ENCODE data around the gene GTF2B.
"Not testable (repeated sequence)": the region's sequence is repeated elsewhere in the genome, so short reads cannot be mapped to it uniquely, and the experiment has no call there.

The GTF2B gene

GRCh38 chr1:88891318-88891950 is at the start of gene GTF2B:
GTF2B (minus strand) TSS chr1:88891567; CDS start chr1:88891499, 68 bp downstream.
- peak; percentile 93 for DNase-seq (ENCODE audit: low spot score)

- DNase-seq (ENCODE audit: low spot score) = not testable (repeated sequence)
Observed at GRCh38 chr1:88938528-88938927, 47.2 kb upstream of the GTF2B start.

DNA sequence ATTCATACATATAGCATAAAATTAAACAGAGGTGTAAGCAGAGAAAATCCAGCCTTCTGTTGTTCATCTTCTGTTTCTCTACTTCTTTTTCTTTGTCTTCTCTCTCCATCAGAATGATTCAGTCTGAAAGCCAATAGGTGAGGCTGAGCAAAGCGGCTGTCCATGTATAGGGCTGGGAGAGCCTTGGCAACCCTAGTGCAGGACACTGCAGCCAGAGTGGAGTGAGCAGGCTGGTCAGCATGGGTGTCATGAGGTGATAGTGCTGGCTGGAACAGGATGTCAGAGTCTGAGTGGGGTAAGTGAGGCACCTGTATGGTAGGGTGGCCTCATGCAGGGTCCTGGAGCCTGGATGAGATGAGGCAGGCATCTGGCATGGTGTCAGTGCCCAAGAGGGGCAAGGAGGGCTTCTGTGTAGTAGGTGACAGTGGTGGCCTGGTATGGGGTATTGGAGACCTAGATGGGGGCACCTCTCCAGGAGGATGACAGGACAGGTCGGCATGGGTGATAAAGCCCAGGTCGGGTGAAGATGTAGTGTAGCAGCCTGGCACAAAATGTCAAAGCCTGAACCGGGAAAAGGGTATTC is 45.5 kb upstream of the GTF2B start:
- DNase-seq (ENCODE audit: low spot score) = no peak

DNA sequence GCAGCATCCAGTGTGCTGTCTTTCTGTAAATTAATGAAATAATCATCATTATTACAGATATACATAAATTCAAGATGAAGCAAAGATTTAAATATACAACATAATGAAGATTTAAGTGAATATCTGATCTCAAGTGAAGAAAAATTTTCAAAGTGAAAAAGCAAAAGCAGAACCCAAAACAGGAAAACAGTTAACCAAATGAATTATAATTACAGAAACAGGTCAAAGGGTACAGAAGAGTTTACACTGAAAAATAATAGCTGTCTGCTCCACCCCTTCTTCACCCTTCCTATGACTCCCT is 44.8 kb upstream of the GTF2B start:
- no peak for DNase-seq (ENCODE audit: low spot score)

DNA sequence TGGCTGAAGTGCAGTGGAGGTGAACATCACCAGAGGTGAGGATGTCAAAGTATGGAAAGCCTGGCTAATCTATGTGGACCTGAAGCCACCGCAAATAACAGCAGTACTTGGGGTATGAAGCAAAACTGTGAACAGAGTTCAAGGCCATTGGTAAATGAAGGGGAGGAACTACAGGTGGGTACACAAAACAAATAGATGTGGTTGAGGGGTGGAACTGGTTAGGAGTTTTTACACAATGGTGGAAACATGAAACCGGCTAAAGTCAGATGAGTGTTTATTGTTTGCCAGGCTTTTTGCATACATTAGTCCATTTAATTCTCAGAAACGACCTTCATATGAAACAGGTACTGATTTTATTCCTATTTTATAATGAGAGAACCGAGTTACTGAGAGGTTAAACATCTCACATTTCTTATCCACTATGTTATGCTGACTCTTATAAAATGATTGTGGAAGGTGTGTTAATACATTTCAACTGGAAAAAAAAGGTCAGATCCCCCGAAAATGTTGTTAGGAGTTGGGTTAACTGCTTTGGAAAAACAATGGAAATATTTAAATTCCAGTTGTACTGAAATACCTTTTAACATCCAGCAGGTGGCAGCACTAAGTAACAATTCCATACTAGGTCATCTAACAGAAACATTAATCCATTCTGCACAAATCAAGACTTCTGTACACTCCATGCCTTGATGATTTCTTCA is 44.3 kb upstream of the GTF2B start:
- peak; percentile 48 for DNase-seq (ENCODE audit: low spot score)

GRCh38 chr1:88930176-88930575 is 38.8 kb upstream of the GTF2B start:
- not testable (repeated sequence) for DNase-seq (ENCODE audit: low spot score)

GRCh38 chr1:88923224-88923623 is 31.9 kb upstream of the GTF2B start:
- no peak for DNase-seq (ENCODE audit: low spot score)

DNA sequence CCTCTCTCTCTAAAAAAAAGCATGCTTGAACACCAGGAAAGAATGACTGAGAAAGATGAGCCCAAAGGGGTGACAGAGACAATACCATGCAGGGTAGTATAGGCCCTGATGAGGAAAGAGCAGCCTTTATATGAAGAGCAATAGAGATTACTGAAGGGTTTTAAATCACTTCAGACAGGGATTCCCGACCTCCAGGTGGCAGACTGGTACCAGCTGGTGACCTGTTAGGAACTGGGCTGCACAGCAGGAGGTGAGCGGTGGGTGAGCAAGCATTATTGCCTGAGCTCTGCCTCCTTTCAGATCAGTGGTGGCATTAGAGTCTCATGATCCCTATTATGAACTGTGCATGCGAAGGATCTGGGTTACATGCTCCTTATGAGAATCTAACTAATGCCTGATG is 30.8 kb upstream of the GTF2B start:
- DNase-seq (ENCODE audit: low spot score) = no peak

DNA sequence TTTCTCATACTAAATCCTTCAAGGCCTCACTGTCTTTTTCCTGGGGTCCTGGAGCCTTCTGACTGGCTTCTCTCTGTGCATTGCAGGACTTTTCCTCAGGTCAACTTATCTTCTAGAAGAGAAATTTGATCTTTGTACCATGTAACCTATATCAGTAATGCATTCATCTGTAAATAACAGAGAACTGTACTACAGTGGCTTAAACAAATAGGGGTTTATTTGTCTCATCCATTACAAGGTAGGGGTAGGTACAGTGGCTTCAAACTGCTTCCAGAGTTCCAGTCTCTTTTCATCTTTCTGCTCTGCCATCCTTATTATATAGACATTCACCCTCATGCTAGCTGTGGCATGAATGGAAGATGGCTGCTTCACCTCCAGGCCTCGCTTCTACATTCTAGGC is 29.5 kb upstream of the GTF2B start:
- no peak for DNase-seq (ENCODE audit: low spot score)

DNA sequence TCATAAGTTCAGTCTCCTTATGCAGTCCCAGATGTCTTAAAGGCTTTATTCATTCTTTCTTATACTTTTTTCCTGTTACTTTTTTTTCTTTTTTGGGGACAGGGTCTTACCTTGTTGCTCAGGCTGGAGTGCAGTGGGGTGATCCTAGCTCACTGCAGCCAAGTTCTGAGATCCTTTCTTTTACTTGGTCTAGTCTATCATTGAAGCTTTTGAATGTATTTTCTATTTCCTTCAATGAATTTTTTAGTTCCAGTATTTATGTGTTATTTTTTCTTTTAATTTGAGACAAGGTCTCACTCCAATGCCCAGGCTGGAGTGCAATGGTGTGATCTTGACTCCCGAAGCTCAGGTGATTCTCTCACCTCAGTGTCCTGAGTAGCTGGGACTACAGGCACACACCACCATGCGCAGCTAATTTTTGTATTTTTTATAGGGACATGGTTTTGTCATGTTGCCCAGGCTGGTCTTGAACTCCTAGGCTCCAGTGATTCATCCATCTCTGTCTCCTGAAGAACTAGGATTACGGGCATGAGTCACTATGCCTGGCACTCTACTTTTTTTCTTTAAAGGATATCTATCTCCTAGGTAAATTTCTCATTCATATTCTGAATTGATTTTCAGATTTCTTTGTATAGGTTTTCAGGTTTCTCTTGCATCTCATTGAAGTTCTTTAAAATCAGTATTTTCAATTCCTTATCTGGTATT is 26.1 kb upstream of the GTF2B start:
- DNase-seq (ENCODE audit: low spot score) = no peak

- DNase-seq (ENCODE audit: low spot score) = no peak
Observed at GRCh38 chr1:88916883-88917282, 25.5 kb upstream of the GTF2B start.

DNA sequence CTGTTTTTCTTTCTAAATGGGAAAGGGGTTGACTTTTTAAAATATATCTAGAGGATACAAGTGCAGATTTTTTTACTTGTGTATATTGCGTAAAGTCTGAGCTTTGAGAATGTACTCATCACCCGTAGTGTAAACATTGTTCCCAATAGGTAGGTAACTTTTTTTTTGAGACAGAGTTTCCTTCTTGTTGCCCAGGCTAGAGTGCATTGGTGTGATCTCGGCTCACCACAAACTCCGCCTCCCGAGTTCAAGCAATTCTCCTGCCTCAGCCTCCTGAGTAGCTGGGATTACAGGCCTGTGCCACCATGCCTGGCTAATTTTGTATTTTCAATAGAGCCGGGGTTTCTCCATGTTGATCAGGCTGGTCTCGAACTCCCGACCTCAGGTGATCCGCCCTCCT is 20.4 kb upstream of the GTF2B start:
- not testable (repeated sequence) for DNase-seq (ENCODE audit: low spot score)

- DNase-seq (ENCODE audit: low spot score) = no peak
Observed at GRCh38 chr1:88911161-88911560, 19.8 kb upstream of the GTF2B start.

DNA sequence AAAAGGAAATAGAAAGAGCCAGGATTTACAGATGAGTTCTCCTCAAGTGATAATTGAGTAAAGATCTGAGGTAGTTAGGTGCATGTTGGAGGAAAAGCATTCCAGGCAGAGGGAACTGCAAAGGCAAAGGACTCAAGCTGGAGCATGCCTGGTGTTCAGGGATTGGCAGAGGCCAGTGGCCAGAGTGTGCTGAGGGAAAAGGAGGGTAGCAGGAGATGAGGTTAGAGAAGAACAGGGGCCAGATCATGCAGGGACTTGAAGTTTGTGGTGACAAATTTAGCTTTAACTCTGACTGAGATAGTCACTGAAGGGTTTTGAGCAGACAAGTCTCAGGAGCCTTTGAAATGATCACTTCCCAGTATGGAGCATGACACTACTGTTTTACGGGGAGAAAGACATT is 19.0 kb upstream of the GTF2B start:
- DNase-seq (ENCODE audit: low spot score) = no peak

GRCh38 chr1:88900883-88901282 is 9.5 kb upstream of the GTF2B start:
- DNase-seq (ENCODE audit: low spot score) = no peak

DNA sequence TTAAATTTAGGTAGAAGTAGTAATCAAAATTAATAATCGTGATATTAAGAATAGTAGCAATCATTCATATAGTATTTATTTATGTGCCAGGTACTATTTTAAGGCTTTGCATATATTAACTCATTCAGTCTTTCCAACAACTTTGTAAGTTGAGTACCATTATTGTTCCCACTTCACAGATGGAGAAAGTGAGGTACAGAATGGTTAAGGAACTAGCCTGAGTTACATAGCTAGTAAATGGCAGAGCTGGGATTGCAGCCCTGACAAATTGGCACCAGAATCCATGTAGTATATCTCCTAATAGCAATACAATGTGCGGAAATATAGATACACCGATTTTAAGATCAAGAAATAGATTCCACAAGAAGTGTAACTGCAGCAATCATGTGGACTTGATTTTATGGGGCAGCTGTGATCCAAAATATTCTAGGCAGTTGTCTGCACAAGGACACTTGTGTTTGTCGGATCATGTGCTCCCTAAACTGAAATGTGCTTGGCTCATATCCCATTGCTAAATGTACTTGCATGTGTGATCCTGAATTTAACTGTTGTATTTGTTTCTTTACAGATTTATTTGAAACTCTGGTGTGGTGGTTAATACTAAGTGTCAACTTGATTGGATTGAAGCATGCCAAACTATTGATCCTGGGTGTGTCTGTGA is 5.8 kb upstream of the GTF2B start:
- no peak for DNase-seq (ENCODE audit: low spot score)

GRCh38 chr1:88892357-88892877 is 1.1 kb upstream of the GTF2B start:
- DNase-seq (ENCODE audit: low spot score) = no peak

- DNase-seq (ENCODE audit: low spot score) = no peak
Observed at GRCh38 chr1:88891951-88892340, 579 bp upstream of the GTF2B start.

GRCh38 chr1:88890791-88891317 is 513 bp downstream of the GTF2B start:
- no peak for DNase-seq (ENCODE audit: low spot score)

GRCh38 chr1:88890131-88890530 is 1.2 kb downstream of the GTF2B start:
- DNase-seq (ENCODE audit: low spot score) = no peak

GRCh38 chr1:88888750-88889149 is 2.6 kb downstream of the GTF2B start:
- no peak for DNase-seq (ENCODE audit: low spot score)

DNA sequence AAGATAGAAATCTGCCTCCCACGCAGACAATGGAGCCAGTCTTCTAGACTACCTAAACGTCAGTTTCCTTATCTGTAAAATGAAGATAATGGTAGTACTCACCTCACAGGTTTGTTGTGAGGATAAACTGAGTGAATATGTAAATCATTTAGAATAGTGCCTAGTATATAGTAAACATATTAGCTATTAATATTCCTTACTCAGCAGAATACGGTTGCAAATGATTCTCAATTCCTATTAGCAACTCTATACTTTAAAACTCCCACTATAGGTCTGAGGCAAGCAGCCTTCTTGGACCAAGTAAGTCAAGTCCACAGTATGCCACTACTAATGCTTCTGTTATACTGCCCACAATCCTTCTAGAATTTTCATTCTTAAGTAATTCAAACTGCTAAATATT is 5.4 kb downstream of the GTF2B start:
- no peak for DNase-seq (ENCODE audit: low spot score)
